ENCODE measurements around the gene NRP1. TPM values are rescaled to one million over a fixed set of nuclear protein-coding genes. Genes with fewer than 3 reads are reported as not detected.
"Not testable (repeated sequence)": the region's sequence is repeated elsewhere in the genome, so short reads cannot be mapped to it uniquely, and the experiment has no call there.

NRP1 gene
- total RNA-seq, 2 donors from 2014 or later: 23.0 to 37.1 TPM

- Histone ChIP-seq H3K4me1 (replicated peaks) (no peaks in the 10 kb centered on the region), H3K27ac (no peak overlapping the region), H3K9me3 (no peaks in the 10 kb centered on the region), H3K36me3 (no peaks in the 10 kb centered on the region), H3K4me3 (no peak overlapping the region), H3K27me3 (replicated peaks; ENCODE audit: insufficient read depth) (no peaks in the 10 kb centered on the region)
- intact Hi-C loops (cut with DNase I): no loop called here
- 92% methylated on average over 7 of the region's 7 CpGs for WGBS
- no peak for DNase-seq (ENCODE audit: low spot score)
- TF ChIP-seq POLR2A (IDR thresholded peaks at IDR 0.05) (no peak), POLR2AphosphoS5 (IDR thresholded peaks at IDR 0.05) (no peak), CTCF (IDR thresholded peaks at IDR 0.05) (no peak)
Measured at GRCh38 chr10:33224251-33224965, 110.1 kb downstream of the NRP1 start.

GRCh38 chr10:33223326-33224000 lies 111.0 kb downstream of the NRP1 start:
- intact Hi-C loops (cut with DNase I): no loop called here
- Histone ChIP-seq H3K4me3 (no peak overlapping the region), H3K27ac (no peak overlapping the region), H3K36me3 (no peaks in the 10 kb centered on the region), H3K9me3 (no peaks in the 10 kb centered on the region), H3K27me3 (replicated peaks; ENCODE audit: insufficient read depth) (no peaks in the 10 kb centered on the region), H3K4me1 (replicated peaks) (no peaks in the 10 kb centered on the region)
- 86% methylated on average over 3 of the region's 3 CpGs for WGBS
- no peak for DNase-seq (ENCODE audit: low spot score)
- no peak for TF ChIP-seq POLR2AphosphoS5 (IDR thresholded peaks at IDR 0.05)
- TF ChIP-seq POLR2A (IDR thresholded peaks at IDR 0.05): no peak
- no peak for TF ChIP-seq CTCF (IDR thresholded peaks at IDR 0.05)

- H3K27ac ChIP-seq; H3K4me1 ChIP-seq (replicated peaks); DNase-seq (ENCODE audit: low spot score); H3K4me3 ChIP-seq; intact Hi-C loops (cut with DNase I); H3K27me3 ChIP-seq (replicated peaks; ENCODE audit: insufficient read depth); H3K9me3 ChIP-seq; H3K36me3 ChIP-seq: not testable (repeated sequence)
- 98% methylated on average over 9 of the region's 9 CpGs for WGBS
Measured at GRCh38 chr10:33222304-33222703, 112.2 kb downstream of the NRP1 start.

DNA sequence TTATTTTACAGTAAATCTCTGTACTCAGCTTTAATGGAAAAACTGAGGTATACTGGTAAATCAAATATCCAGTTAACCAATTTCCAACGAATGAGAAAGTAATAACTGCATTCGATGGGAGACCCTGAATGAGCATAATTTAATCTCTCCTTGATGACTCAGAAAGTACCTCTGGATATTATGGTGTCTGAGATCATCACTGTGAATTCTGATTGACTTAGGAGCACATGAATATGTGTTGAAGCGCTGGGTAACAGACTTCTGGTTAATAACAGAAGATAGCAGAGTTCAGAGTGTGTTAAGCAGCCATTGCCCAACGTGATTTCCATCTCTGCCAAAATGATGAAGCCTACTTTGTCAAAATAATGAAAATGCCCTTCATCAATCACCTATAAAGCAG lies 116.6 kb downstream of the NRP1 start:
- no peaks in the 10 kb centered on the region for H3K4me1 ChIP-seq (replicated peaks)
- H3K27ac ChIP-seq: no peak overlapping the region
- TF ChIP-seq POLR2A (IDR thresholded peaks at IDR 0.05) (no peak), CTCF (IDR thresholded peaks at IDR 0.05) (no peak), POLR2AphosphoS5 (IDR thresholded peaks at IDR 0.05) (no peak)
- no peak overlapping the region for H3K4me3 ChIP-seq
- no peaks in the 10 kb centered on the region for H3K27me3 ChIP-seq (replicated peaks; ENCODE audit: insufficient read depth)
- no peak for DNase-seq (ENCODE audit: low spot score)
- 88% methylated on average over 4 of the region's 4 CpGs for WGBS
- H3K36me3 ChIP-seq: no peaks in the 10 kb centered on the region
- intact Hi-C loops (cut with DNase I): no loop called here
- no peaks in the 10 kb centered on the region for H3K9me3 ChIP-seq

- Histone ChIP-seq H3K27me3 (replicated peaks; ENCODE audit: insufficient read depth) (no peaks in the 10 kb centered on the region), H3K4me3 (no peak overlapping the region), H3K27ac (no peak overlapping the region), H3K9me3 (no peaks in the 10 kb centered on the region), H3K4me1 (replicated peaks) (no peaks in the 10 kb centered on the region), H3K36me3 (no peaks in the 10 kb centered on the region)
- TF ChIP-seq POLR2AphosphoS5 (IDR thresholded peaks at IDR 0.05) (no peak), POLR2A (IDR thresholded peaks at IDR 0.05) (no peak), CTCF (IDR thresholded peaks at IDR 0.05) (no peak)
- no peak for DNase-seq (ENCODE audit: low spot score)
- intact Hi-C loops (cut with DNase I): no loop called here
- WGBS: 40% methylated on average over 5 of the region's 5 CpGs
Measured at GRCh38 chr10:33216661-33217427, 117.6 kb downstream of the NRP1 start.
